ENCODE results near the gene SHISA5. TPM values are rescaled to one million over a fixed set of nuclear protein-coding genes. Genes with fewer than 3 reads are reported as not detected.
"Not testable (repeated sequence)": the region's sequence is repeated elsewhere in the genome, so short reads cannot be mapped to it uniquely, and the experiment has no call there.

The SHISA5 gene
- total RNA-seq, 4 donors from 2014 or later: 101 to 158 (median 148) TPM

GRCh38 chr3:48493203-48493501, 10.8 kb downstream of the SHISA5 start:
- intact Hi-C loops (cut with DNase I): no loop called here
- Histone ChIP-seq H3K27me3 (no peaks in the 10 kb centered on the region), H3K36me3 (peaks cover 12 to 58% (median 41%) of the 10 kb centered on the region in 4 donors), H3K4me1 (no peaks in the 10 kb centered on the region), H3K9me3 (no peaks in the 10 kb centered on the region), H3K27ac (replicated peaks in 1 of 4) (no peak overlapping the region), H3K4me3 (no peak overlapping the region)
- no peak for TF ChIP-seq EP300 (IDR thresholded peaks at IDR 0.05)
- no peak for DNase-seq (ENCODE audit: extremely low spot score)
- 92% methylated on average over 3 of the region's 3 CpGs for WGBS

GRCh38 chr3:48492461-48493202, 11.3 kb downstream of the SHISA5 start:
- Histone ChIP-seq H3K4me3 (no peak overlapping the region), H3K4me1 (no peaks in the 10 kb centered on the region), H3K9me3 (no peaks in the 10 kb centered on the region), H3K27me3 (no peaks in the 10 kb centered on the region), H3K27ac (replicated peaks in 1 of 4) (no peak overlapping the region), H3K36me3 (peaks cover 11 to 53% (median 36%) of the 10 kb centered on the region in 4 donors)
- WGBS: 81% methylated on average over 7 of the region's 7 CpGs
- intact Hi-C loops (cut with DNase I): no loop called here
- no peak for DNase-seq (ENCODE audit: extremely low spot score)
- TF ChIP-seq POLR2A (IDR thresholded peaks at IDR 0.05; ENCODE audit: low read depth) (no peak), POLR2AphosphoS5 (IDR thresholded peaks at IDR 0.05) (no peak), EP300 (IDR thresholded peaks at IDR 0.05) (no peak), CTCF (IDR thresholded peaks at IDR 0.05) (no peak)

- H3K9me3 ChIP-seq: no peaks in the 10 kb centered on the region
- H3K4me1 ChIP-seq: no peaks in the 10 kb centered on the region
- no peak for TF ChIP-seq EP300 (IDR thresholded peaks at IDR 0.05)
- 94% methylated on average over 5 of the region's 5 CpGs for WGBS
- no peak overlapping the region for H3K4me3 ChIP-seq
- DNase-seq (ENCODE audit: extremely low spot score): no peak
- H3K36me3 ChIP-seq: peaks cover 0 to 6% (median 0%) of the 10 kb centered on the region in 4 donors
- no peaks in the 10 kb centered on the region for H3K27me3 ChIP-seq
- no peak overlapping the region for H3K27ac ChIP-seq (replicated peaks in 1 of 4)
- intact Hi-C loops (cut with DNase I): no loop called here
Observed at GRCh38 chr3:48486952-48487351, 17.0 kb downstream of the SHISA5 start.

- WGBS: 95% methylated on average over 6 of the region's 6 CpGs
- H3K9me3 ChIP-seq: not testable (repeated sequence)
Observed at GRCh38 chr3:48482822-48483221, 21.2 kb downstream of the SHISA5 start.

GRCh38 chr3:48480891-48481290, 23.1 kb downstream of the SHISA5 start:
- H3K4me1 ChIP-seq; H3K27ac ChIP-seq (replicated peaks in 1 of 4); intact Hi-C loops (cut with DNase I); DNase-seq (ENCODE audit: extremely low spot score); H3K27me3 ChIP-seq; H3K4me3 ChIP-seq; H3K9me3 ChIP-seq: not testable (repeated sequence)
- 97% methylated on average over 11 of the region's 11 CpGs for WGBS
- peaks cover 0 to 25% (median 11%) of the 10 kb centered on the region in 4 donors for H3K36me3 ChIP-seq

More at GRCh38 chr3:48482822-48483221, 21.2 kb downstream of the SHISA5 start:
- intact Hi-C loops (cut with DNase I); DNase-seq (ENCODE audit: extremely low spot score); H3K27ac ChIP-seq (replicated peaks in 1 of 4); H3K27me3 ChIP-seq; H3K4me1 ChIP-seq; H3K4me3 ChIP-seq: not testable (repeated sequence)
- H3K36me3 ChIP-seq: peaks cover 0 to 19% (median 8%) of the 10 kb centered on the region in 4 donors

- Histone ChIP-seq H3K27me3 (no peaks in the 10 kb centered on the region), H3K4me3 (no peak overlapping the region), H3K4me1 (no peaks in the 10 kb centered on the region), H3K36me3 (peaks cover 0 to 31% (median 15%) of the 10 kb centered on the region in 4 donors), H3K9me3 (no peaks in the 10 kb centered on the region), H3K27ac (replicated peaks in 1 of 4) (no peak overlapping the region)
- 85% methylated on average over 10 of the region's 19 CpGs for WGBS
- intact Hi-C loops (cut with DNase I): no loop called here
- no peak for DNase-seq (ENCODE audit: extremely low spot score)
- TF ChIP-seq CTCF (IDR thresholded peaks at IDR 0.05) (no peak), POLR2A (IDR thresholded peaks at IDR 0.05; ENCODE audit: low read depth) (no peak), EP300 (IDR thresholded peaks at IDR 0.05) (no peak), POLR2AphosphoS5 (IDR thresholded peaks at IDR 0.05) (no peak)
Observed at GRCh38 chr3:48478626-48479555, 25.1 kb downstream of the SHISA5 start.

Measured in esophagus muscularis mucosa (tissue), 4 donors.